Omental fat pad (tissue), 4 donors: ENCODE data around the gene NFATC4. TPM values are rescaled to one million over a fixed set of nuclear protein-coding genes. Genes with fewer than 3 reads are reported as not detected.
"Not testable (repeated sequence)": the region's sequence is repeated elsewhere in the genome, so short reads cannot be mapped to it uniquely, and the experiment has no call there.

Experiments used
- ATAC-seq: fragments of 150-250 bp; one replicate; pipeline ENCODE4 v1.9.1; 2016; ENCODE audit warnings: mild to moderate bottlenecking, moderate library complexity; ENCODE audit not compliant: low FRiP score
- DNase-seq: peaks from one replicate; pipeline ENCODE4 v3.0.0-alpha.2; 2019; ENCODE audit warnings: low spot score
- total RNA-seq, 4 donors: library from RNA; depleted of rRNA; stranded (reverse); fragments of >200 nt; gene quantifications; one replicate each; pipeline ENCODE4 v1.1.0, GENCODE V29; 2016
- TF ChIP-seq, protein P1 (sequence below), 3 donors: fragments of 450-650 bp; IDR thresholded peaks; one replicate each; pipeline ENCODE4 v1.5.1; 2016 to 2017; ENCODE audit warnings: antibody characterized with exemption in 3 of 3, mild to moderate bottlenecking in 3 of 3, moderate library complexity in 2 of 3

NFATC4 gene
- total RNA-seq, 4 donors from 2014 or later = 9.2 to 53.3 (median 23.3) TPM

- DNase-seq (no peak), ATAC-seq (no peak)
- TF ChIP-seq, protein P1, sequence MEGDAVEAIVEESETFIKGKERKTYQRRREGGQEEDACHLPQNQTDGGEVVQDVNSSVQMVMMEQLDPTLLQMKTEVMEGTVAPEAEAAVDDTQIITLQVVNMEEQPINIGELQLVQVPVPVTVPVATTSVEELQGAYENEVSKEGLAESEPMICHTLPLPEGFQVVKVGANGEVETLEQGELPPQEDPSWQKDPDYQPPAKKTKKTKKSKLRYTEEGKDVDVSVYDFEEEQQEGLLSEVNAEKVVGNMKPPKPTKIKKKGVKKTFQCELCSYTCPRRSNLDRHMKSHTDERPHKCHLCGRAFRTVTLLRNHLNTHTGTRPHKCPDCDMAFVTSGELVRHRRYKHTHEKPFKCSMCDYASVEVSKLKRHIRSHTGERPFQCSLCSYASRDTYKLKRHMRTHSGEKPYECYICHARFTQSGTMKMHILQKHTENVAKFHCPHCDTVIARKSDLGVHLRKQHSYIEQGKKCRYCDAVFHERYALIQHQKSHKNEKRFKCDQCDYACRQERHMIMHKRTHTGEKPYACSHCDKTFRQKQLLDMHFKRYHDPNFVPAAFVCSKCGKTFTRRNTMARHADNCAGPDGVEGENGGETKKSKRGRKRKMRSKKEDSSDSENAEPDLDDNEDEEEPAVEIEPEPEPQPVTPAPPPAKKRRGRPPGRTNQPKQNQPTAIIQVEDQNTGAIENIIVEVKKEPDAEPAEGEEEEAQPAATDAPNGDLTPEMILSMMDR (IDR thresholded peaks at IDR 0.05) = no peak
Measured at GRCh38 chr14:24325963-24326362, 42.0 kb upstream of the NFATC4 start.

DNA sequence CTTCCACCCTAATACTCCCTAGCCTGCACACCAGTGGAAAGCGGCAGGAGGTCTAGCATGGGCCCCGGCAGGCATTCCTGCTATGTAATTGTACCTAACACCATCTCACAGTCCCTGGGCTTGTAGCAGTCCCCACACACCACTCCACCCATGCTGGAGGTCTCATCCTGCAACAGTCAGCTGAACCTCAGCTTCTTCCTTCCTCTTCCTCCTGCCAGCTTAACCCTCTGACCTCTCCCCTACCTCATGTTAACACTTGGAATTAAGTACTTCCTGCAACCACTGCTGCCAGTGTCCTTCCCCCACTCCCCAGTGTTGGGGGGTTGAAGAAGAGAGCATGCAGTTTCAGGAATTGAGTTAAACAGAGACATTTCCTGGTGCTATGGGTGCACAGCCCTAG, 40.7 kb upstream of the NFATC4 start:
- DNase-seq = no peak
- TF ChIP-seq, protein P1 (IDR thresholded peaks at IDR 0.05) = no peak
- ATAC-seq = no peak

DNA sequence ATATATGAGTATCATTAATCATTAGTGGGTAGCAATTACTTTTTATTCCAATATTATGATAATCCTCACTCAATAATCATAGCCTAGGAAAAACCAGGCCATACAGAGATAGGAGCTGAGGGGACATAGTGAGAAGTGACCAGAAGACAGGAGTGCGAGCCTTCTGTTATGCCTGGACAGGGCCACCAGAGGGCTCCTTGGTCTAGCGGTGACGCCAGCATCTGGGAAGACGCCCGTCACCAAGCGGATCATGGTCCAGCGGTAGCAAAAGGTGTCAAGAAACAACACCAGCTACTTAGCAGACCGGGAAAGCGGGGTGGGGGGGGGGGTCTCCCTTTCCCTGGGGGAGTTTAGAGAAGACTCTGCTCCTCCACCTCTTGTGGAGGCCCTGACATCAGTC, 40.1 kb upstream of the NFATC4 start:
- ATAC-seq, DNase-seq: not testable (repeated sequence)
- TF ChIP-seq, protein P1 (IDR thresholded peaks at IDR 0.05) = peak in 1 of 3 donors; percentile 6

GRCh38 chr14:24329073-24329663, 38.8 kb upstream of the NFATC4 start:
- DNase-seq (no peak), ATAC-seq (no peak)
- TF ChIP-seq, protein P1 (IDR thresholded peaks at IDR 0.05) = no peak

DNA sequence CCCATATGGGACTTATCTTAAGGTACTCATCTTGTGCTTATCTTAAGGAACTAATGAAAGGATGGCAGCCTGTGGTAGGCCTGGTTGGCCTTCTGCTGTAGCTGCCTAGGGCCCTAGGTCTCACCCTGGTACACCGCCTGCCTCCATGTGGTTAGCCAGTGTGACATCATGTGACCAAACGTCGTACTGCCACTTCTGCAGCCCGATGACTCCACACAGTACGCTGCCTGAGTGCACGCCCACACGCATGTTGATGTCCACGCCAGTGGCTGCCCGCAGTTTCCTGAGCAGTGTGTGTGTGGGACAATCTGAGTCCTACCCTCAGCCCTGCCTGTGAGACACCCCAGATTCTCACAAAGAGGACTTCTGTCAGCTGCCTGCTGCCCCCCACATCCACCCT, 38.2 kb upstream of the NFATC4 start:
- TF ChIP-seq, protein P1 (IDR thresholded peaks at IDR 0.05) = no peak
- ATAC-seq (peak; percentile 6), DNase-seq (no peak)

- no peak for DNase-seq
- TF ChIP-seq, protein P1 (IDR thresholded peaks at IDR 0.05) = no peak
- no peak for ATAC-seq
Measured at GRCh38 chr14:24330973-24331674, 36.9 kb upstream of the NFATC4 start.
